Activated naive CD4-positive, alpha-beta T cell (primary cell): ENCODE data around the gene JADE2.
A peak's percentile ranks its signal among the peaks of the same experiment; 100 is the strongest.
"Not testable (repeated sequence)": the region's sequence is repeated elsewhere in the genome, so short reads cannot be mapped to it uniquely, and the experiment has no call there.

Source experiments
- DNase-seq, 4 experiments: peaks; one replicate each; lab custom pipeline; 2025; lab: John Stamatoyannopoulos, UW

The JADE2 gene

GRCh38 chr5:134552301-134552700 is 26.8 kb downstream of the JADE2 start:
- no peak for DNase-seq

GRCh38 chr5:134552716-134553115 is 27.2 kb downstream of the JADE2 start:
- DNase-seq: not testable (repeated sequence)

DNA sequence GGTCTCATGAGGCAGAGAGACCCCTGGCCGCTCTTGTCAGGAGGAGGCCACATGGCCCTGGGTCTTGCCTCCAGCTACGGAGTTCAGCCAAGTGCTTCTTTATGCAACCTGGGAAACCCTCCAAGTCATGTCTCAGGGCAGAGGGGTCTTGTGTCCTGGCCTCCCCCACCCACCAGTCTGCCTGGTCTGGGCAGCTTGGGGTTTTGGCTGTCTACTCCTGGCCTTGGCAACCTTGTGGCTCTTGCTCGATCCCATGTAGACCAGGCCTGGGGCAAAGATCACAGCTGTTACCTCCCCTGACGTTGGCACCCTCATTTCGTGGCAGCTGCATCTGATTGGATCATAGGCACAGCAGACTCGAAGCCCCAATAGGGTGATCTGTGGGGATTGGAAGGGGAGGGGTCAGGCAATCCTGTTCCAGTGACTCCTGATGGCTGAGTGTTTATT is 28.4 kb downstream of the JADE2 start:
- DNase-seq: no peak

DNA sequence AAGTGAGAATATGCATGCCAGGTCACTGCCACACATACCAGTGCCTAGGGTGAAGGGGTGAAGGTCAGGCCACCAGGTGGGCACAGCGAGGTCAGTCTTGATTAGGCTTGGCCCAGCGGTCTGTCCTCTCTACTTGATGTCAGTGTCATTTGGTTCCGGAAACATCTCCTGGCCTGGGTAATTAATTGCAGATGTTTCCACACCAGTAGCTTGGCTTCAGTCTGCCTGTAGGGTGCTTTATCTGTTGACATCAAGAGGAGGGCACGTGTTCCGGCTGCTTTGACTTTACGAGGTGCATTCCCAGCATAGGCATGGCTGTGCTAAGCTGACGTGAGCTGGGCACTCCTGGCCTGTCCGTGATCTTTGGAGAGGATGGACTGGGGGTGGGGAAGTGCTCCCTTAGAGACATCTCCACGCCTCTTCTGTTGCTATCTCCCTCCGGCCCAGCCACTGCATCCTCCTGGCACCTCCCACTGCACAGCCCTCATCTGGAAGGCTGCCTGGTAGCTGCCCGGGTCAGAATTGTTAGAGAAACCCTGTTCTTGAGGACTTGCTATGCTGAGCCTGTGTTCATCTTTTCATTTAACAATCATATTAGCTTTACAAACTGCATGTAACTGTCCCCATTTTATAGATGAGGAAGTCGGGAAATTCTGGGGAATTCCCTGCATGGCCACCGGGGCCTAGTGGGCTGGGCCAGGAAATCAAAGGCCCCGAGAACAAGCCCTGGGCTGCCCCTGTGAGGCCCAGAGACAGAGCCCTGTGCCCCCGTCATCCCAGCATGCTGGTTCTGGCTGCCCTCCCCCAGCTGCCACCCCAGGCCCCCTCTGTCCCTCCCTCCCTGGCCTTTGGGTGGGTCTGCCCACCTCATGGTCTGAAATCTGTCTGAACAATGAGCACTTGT is 29.1 kb downstream of the JADE2 start:
- no peak for DNase-seq

DNA sequence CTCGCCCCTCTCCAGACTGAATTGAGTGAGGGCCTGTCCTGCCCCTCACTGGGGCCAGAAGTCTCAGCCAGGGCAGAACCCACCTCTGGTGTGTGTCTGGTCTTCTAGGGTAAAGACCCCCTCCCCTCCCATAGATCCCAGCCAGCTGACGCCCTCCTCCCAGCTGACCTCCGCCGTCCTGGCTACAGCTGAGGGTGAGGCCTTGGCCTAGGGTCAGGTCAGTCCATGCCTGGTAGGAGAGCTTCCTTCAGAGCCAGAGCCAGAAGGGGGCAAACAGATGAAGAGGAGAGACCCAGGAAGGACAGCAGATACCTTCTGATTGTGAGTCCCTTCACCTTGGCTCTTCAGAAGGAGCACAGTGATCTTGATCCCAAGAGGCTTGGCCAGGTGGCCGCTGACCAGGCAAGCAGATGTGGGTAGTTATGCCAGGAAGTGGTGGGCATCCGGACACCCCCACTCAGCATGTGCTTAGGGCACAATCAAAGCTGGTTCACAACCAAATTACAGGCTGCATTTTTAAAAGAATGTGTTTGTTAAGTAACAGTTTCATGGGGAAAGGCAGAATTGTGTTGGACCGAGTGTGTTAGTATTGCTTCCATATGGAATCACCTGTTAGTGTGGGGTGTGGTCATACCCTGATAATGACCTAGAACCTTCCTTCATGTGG is 29.9 kb downstream of the JADE2 start:
- no peak for DNase-seq

DNA sequence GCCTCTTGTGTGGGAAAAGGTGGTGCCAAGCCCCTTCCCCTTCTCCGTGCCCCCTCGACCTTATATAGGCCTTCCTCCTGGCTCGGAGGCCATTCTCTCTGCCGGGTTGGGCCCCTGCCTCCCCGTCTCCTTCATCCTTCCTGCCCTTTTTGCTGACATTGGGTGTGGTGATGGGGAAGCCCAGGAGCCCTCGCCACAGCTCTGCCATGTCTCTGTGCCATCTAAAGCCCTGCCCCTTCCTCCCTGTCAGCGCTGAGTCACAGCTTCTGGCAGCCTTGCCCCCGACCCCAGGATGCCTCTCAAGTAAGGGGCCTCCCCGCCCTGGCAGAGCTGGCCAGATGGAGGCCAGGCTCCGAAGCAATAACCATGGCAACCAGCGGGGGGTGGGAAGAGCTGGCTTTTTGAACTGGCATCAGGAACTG is 30.4 kb downstream of the JADE2 start:
- DNase-seq: peak; percentile 31 to 58 (median 35)

- not testable (repeated sequence) for DNase-seq
Observed at GRCh38 chr5:134556588-134556987, 31.1 kb downstream of the JADE2 start.

DNA sequence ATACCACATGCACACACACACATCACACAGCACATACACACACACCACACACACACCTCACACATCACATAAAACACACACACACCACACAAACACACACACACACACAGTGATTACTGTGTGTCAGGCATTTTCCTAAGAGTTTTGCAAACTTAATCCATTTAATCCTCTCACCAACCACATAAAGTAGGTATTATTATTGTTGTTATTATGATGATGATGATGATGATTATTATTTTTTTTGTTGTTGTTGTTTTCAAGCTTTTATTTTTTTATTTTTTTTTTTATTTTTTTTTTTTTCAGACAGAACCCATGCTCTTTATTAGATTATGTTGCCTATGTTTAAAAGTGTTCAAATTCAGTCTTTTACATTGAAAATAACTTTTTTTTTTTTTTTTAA is 31.5 kb downstream of the JADE2 start:
- no peak for DNase-seq

DNA sequence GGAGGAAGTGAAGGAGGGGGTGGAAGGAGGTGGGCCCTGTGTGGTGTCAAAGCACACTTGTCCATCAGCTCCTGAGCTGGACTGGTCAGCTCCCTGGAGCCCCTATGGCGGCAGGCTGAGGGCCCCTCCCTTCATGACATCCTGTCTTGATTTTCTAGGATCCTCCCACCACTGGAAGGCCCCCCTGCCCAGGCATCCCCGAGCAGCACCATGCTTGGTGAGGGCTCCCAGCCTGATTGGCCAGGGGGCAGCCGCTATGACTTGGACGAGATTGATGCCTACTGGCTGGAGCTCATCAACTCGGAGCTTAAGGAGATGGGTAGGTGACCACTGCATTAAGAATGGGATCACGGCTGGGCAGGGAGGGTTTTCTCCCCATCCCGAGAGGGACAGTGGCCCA is 34.2 kb downstream of the JADE2 start:
- DNase-seq: no peak

- DNase-seq: no peak
Observed at GRCh38 chr5:134560698-134561097, 35.2 kb downstream of the JADE2 start.

DNA sequence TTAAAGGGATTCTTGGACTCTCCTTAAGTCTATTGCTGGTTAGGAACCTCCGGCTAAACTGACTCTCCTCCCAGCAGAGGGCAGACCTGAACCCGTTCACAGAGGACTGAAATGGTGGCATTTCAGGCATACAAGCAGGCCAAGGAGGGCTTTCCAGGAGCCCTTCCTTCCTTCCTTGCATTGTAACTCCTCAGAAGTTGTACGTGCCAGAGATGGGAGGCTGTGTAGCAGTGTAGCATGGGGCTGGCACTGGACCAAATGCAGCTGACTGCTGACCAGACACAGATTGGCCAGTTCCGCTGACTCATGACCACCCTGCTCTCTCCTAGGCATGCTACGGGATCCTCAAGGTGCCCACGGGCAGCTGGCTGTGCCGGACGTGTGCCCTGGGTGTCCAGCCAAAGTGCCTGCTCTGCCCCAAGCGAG is 36.4 kb downstream of the JADE2 start:
- DNase-seq: no peak

DNA sequence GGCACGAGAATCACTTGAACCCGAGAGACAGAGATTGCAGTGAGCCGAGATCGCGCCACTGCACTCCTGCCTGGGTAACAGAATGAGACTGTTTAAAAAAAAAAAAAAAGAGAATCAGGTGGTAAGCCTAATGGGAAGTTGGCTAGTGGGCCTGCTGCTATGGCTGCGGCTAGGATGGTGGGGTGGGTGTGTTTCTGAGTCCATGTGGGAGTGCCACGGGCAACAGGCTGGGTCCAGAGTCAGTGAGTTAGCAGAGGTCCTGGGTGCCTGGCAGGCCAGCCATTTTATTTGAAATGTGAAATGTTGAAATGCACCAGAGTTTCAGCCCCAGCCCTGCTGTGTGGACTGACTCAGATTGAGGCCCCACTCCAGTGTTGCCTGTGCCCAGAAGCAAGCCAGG is 37.8 kb downstream of the JADE2 start:
- no peak for DNase-seq

GRCh38 chr5:134563962-134564361 is 38.5 kb downstream of the JADE2 start:
- no peak for DNase-seq

DNA sequence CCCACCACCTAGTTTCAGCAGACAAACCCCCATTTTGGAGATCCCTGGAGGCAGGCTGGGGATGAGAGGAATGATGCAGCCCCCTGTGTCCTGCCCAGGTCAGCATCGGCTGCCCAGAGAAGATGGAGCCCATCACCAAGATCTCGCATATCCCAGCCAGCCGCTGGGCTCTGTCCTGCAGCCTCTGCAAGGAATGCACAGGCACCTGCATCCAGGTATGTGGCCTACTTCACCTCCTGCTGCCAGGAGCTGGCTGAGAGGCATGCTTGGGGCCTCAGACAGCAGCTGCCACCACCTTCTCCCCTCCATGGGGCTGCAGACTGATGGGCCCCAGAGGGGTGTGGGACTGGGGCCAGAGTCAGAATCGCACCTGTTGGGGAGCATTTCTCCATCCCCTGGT is 38.9 kb downstream of the JADE2 start:
- no peak for DNase-seq

GRCh38 chr5:134565791-134566740 is 40.6 kb downstream of the JADE2 start:
- no peak for DNase-seq

DNA sequence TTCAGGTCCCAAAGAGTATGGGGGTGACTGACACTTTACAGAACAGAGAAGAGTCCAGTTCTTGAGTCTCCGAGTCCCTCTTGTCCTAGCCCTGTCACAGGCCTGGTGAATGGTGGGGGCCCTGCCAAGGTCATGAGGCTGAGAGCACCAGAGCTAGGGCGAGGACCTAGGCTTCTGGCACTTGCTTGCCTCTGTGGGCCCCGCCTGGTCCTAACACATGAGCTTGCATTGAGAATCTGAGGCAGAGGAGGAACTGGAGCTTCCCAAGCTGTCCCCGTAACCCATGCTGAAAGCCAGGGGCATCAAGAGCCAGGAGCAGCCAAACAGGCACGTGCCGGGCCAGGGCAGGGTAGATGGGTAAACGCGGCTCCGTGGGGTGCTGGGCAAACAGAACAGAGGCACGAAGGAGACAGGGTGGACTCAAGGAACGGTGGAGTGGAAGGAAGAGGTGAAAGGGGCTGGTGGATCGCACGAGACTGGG is 41.3 kb downstream of the JADE2 start:
- DNase-seq: no peak

DNA sequence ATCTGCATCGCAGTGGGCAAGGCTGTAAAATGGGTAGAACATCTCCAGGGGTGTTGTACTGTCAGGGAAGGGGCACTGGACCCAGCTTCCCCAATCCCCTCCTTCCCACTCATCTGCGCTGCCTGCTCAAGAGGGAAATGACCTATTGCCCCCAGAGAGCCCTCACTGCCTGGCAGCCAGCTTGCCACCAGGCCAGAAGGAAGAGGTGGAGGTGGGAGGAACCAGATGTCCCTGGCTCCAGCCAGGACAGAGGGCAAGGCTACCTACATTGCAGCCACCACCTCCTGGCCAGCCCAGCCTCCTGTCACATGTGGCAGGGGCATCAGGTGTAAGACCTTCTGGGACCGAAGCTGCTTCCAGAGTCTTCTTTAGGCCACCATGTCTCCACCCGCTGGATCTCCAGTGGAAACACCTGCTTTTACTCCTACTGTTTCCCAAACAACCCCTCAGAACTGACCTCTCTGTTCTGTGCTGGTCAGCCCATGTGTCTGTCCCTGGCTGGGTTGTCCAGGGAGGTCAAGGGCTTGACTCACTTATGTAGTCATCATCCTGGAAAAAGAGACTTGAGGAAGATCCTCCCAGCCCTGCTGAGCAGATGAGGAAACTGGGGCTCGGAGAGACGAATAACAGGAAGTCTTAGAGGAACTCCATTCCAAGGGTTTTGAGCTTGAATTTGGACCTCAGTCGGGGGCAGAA is 42.3 kb downstream of the JADE2 start:
- DNase-seq: no peak

GRCh38 chr5:134568337-134568700 is 42.8 kb downstream of the JADE2 start:
- no peak for DNase-seq

GRCh38 chr5:134568761-134569695 is 43.6 kb downstream of the JADE2 start:
- DNase-seq: no peak

DNA sequence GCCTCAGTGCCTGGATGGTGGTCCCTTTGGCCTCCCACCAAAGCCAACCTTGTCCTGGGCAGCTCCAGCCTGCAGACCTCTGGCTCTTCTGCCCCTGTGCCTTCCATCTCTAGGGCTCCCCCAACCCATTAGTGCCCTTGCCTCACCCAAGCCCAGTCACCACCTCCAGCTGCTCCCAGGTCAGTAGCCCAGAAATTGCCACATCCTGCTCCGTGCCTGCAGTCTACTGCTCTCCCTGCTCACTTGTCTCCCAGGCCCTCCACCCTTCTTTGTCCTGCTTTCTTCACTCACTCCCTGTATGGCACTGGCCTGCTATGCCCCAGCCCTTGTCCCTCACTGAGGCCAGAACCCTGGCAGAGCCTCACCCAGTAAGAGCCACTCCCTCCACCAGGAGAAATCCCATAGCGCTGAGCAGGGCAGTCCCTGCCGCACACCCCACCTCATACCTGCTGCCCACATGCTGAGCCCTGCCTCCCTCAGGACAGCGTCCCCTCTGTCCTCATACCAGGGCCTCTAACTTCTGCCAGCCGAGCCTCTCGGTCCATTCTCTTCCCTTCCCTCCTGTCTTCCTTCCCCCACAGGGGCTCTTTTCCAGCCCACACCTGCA is 44.4 kb downstream of the JADE2 start:
- DNase-seq: no peak
